Endothelial cell of umbilical vein (primary cell): Measurements from ENCODE around the gene MAP4K2. TPM values are rescaled to one million over a fixed set of nuclear protein-coding genes. Genes with fewer than 3 reads are reported as not detected.

Experiments used
- BruUV-seq: library from RNA; stranded (reverse); fragments of 400-500 nt; replicated peaks from 2 replicates; lab custom pipeline; 2021; lab: Mats Ljungman, UMichigan
- CTCF ChIA-PET: fragments of 300-600, 350-600 bp; sonication (Branson Sonifier 250); formaldehyde crosslinking; loops from one replicate; lab custom pipeline; 2021; ENCODE audit warnings: antibody characterized with exemption, inconsistent platforms; lab: Charles Lee
- POLR2A ChIA-PET: fragments of 300-600, 350-600 bp; sonication (Branson Sonifier 250); formaldehyde crosslinking; loops from one replicate; lab custom pipeline; 2021; ENCODE audit warnings: antibody characterized with exemption, inconsistent platforms; lab: Charles Lee
- DNase-seq: peaks from one replicate; pipeline ENCODE4 v3.0.0-alpha.2; 2011; ENCODE audit warnings: low read depth, low spot score
- FAIRE-seq: peaks from 2 replicates; lab custom pipeline; 2011; peaks lifted over from hg19 to GRCh38; lab: Jason Lieb, UNC
- H2AFZ ChIP-seq: 2 replicates; pipeline ENCODE4 v1.6.0; 2012; ENCODE audit warnings: low read depth, low read length, control low read depth, inconsistent platforms
- H3K27ac ChIP-seq: 2 replicates; pipeline ENCODE4 v1.5.1; 2011; ENCODE audit warnings: low read depth, mild to moderate bottlenecking, control low read depth, low read length, moderate library complexity; ENCODE audit not compliant: insufficient read depth
- H3K27me3 ChIP-seq, 2 experiments: 2 replicates each; pipeline versions ENCODE4 v1.6.0 to v1.6.1; 2011; ENCODE audit warnings: low read length in 2 of 2, mixed read lengths in 1 of 2; ENCODE audit not compliant: control insufficient read depth in 2 of 2, insufficient read depth in 2 of 2
- H3K36me3 ChIP-seq, 2 experiments: 2 replicates in 1 of 2; 3 replicates in 1 of 2; pipeline ENCODE4 v1.5.1; 2011; ENCODE audit warnings: low read length in 2 of 2, mild to moderate bottlenecking in 1 of 2, moderate library complexity in 1 of 2; ENCODE audit not compliant: control insufficient read depth in 2 of 2, insufficient read depth in 2 of 2; ENCODE audit errors: extremely low read depth in 1 of 2
- H3K4me1 ChIP-seq: 3 replicates; pipeline ENCODE4 v1.5.1; 2011; ENCODE audit warnings: mild to moderate bottlenecking, low read length; ENCODE audit not compliant: control insufficient read depth, insufficient read depth; ENCODE audit errors: extremely low read depth
- H3K4me2 ChIP-seq: 2 replicates; pipeline ENCODE4 v1.6.1; 2011; ENCODE audit warnings: low read length, control low read depth, mixed read lengths; ENCODE audit not compliant: insufficient read depth
- H3K4me3 ChIP-seq, 3 experiments: fragments of 200-600 bp in 1 of 3; sonication (generic), shearing (Covaris generic) in 1 of 3; replicated peaks in 1 of 3; 2 replicates each; pipeline ENCODE4 v1.5.1; 2011 to 2016; ENCODE audit warnings: control low read depth in 3 of 3, low read length in 3 of 3, mild to moderate bottlenecking in 2 of 3, inconsistent platforms in 1 of 3, low read depth in 1 of 3, moderate library complexity in 1 of 3; ENCODE audit not compliant: insufficient read depth in 1 of 3
- H3K79me2 ChIP-seq: 2 replicates; pipeline ENCODE4 v1.6.0; 2012; ENCODE audit warnings: low read length, inconsistent platforms; ENCODE audit not compliant: control insufficient read depth, insufficient read depth
- H3K9ac ChIP-seq: replicated peaks from 2 replicates; pipeline ENCODE3; 2011; ENCODE audit warnings: low read length, control low read depth; ENCODE audit not compliant: insufficient read depth; ENCODE audit errors: extremely low read depth
- H3K9me1 ChIP-seq: replicated peaks from 3 replicates; pipeline ENCODE4 v1.6.0; 2011; ENCODE audit warnings: mild to moderate bottlenecking, low read length; ENCODE audit not compliant: control insufficient read depth, insufficient read depth; ENCODE audit errors: extremely low read depth
- H3K9me3 ChIP-seq: replicated peaks from 2 replicates; pipeline ENCODE4 v1.5.1; 2012; ENCODE audit warnings: low read length, inconsistent platforms; ENCODE audit not compliant: control insufficient read depth, insufficient read depth
- H4K20me1 ChIP-seq: replicated peaks from 2 replicates; pipeline ENCODE3; 2011; ENCODE audit warnings: mild to moderate bottlenecking, low read length; ENCODE audit not compliant: control insufficient read depth, insufficient read depth; ENCODE audit errors: extremely low read depth
- CTCF ChIP-seq, 2 donors: IDR thresholded peaks; 1 replicate in 1 of 2; 2 replicates in 1 of 2; pipeline ENCODE4 v1.5.1; 2011; ENCODE audit warnings: low read length in 2 of 2, mild to moderate bottlenecking in 2 of 2, moderate library complexity in 2 of 2, control low read depth in 1 of 2, inconsistent platforms in 1 of 2, low read depth in 1 of 2; ENCODE audit not compliant: insufficient read depth in 1 of 2; ENCODE audit errors: extremely low read depth in 1 of 2
- POLR2AphosphoS5 ChIP-seq: IDR thresholded peaks from 2 replicates; pipeline ENCODE4 v1.6.1; 2012; ENCODE audit warnings: low read depth, mild to moderate bottlenecking, control low read depth, low read length, moderate library complexity; ENCODE audit not compliant: insufficient read depth
- dilution Hi-C: fragments of 300-500 bp; cut with MboI; formaldehyde crosslinking; loops from one replicate; pipeline ENCODE4 v1.15.0; 2019; ENCODE audit warnings: low sequenced_read_pairs; ENCODE audit not compliant: extremely low pct_ligation_motif_present
- intact Hi-C: fragments of 100-400 bp; cut with micrococcal nuclease; formaldehyde crosslinking; loops from one replicate; pipeline ENCODE4 v1.10.0; 2022
- polyA plus RNA-seq, 4 experiments: library from polyadenylated mRNA; depleted of rRNA in 3 of 4; stranded (reverse) in 3 of 4; unstranded in 1 of 4; fragments of >200 nt; gene quantifications; 2 replicates each; pipeline versions ENCODE4 v1.2.1 to v1.2.3, GENCODE V29; 2011 to 2012; ENCODE audit warnings: missing spikeins in 1 of 4
- total RNA-seq: library from RNA; stranded (reverse); gene quantifications from 2 replicates; pipeline ENCODE4 v1.2.3, GENCODE V29; 2021

Gene MAP4K2
- total and polyA plus RNA-seq, 2 donors (not counting 3 experiments of a cell fraction or from before 2014, with no cell fraction given): 43.3 to 44.0 TPM

- DNase-seq: no peak
- no peaks in the 10 kb centered on the region for H4K20me1 ChIP-seq
- no peak overlapping the region for H3K9ac ChIP-seq
- no peaks in the 10 kb centered on the region for H3K9me3 ChIP-seq
- intact Hi-C loops: no loop called here
- H3K4me2 ChIP-seq: no peak overlapping the region
- FAIRE-seq: no peak
- BruUV-seq: no TSS peak
- H3K9me1 ChIP-seq: no peaks in the 10 kb centered on the region
- no peak overlapping the region for H2AFZ ChIP-seq
- H3K27ac ChIP-seq: no peak overlapping the region
- peaks cover 0 to 14% of the 10 kb centered on the region in 2 experiments for H3K36me3 ChIP-seq
- ChIA-PET CTCF (interaction anchor here (0.5 to 3.4 kb wide), 26 partner anchors 9 to 329 kb away, joined by 3 to 32 read pairs (median 4); partner anchors contain the start of genes CDC42BPG, EHD1, MAP4K2 and MEN1), POLR2A (interaction anchor here (0.6 to 1.0 kb wide), 2 partner anchors 10 to 276 kb away, joined by 4 read pairs; partner anchors contain the start of gene SF1)
- TF ChIP-seq CTCF (IDR thresholded peaks at IDR 0.05; ENCODE audit: extremely low read depth in 1 of 2, insufficient read depth in 1 of 2, low read depth in 1 of 2, low read length in 2 of 2) (no peak), POLR2AphosphoS5 (peak; percentile 13)
- H3K79me2 ChIP-seq: no peaks in the 10 kb centered on the region
- H3K4me3 ChIP-seq: no peak overlapping the region
- no peaks in the 10 kb centered on the region for H3K27me3 ChIP-seq
- dilution Hi-C loops: no loop called here
- no peaks in the 10 kb centered on the region for H3K4me1 ChIP-seq
Observed at GRCh38 chr11:64788321-64789215, 14.4 kb downstream of the MAP4K2 start.
